IMR-90 (cell line): ENCODE results near the gene DOCK1.

Experiments used
- CTCF ChIP-seq: conservative IDR thresholded peaks from 2 replicates; pipeline ENCODE4 v1.5.1; 2012; ENCODE audit warnings: mild to moderate bottlenecking, low read depth, low read length, improper control_type of control experiment
- ELK1 ChIP-seq: fragments of 150-350 bp; IDR thresholded peaks from 2 replicates; pipeline ENCODE4 v1.6.1; 2016; ENCODE audit warnings: low read depth, mild to moderate bottlenecking, low read length, moderate library complexity, borderline replicate concordance
- MXI1 ChIP-seq: IDR thresholded peaks from 2 replicates; pipeline ENCODE4 v1.6.1; 2012; ENCODE audit warnings: low read depth, mild to moderate bottlenecking, low read length, moderate library complexity, borderline replicate concordance
- POLR2A ChIP-seq: IDR thresholded peaks from 2 replicates; pipeline ENCODE4 v1.6.1; 2012; ENCODE audit warnings: mild to moderate bottlenecking, low read depth, low read length
- RCOR1 ChIP-seq: IDR thresholded peaks from 2 replicates; pipeline ENCODE4 v1.6.1; 2012; ENCODE audit warnings: mild to moderate bottlenecking, low read length, improper control_type of control experiment; ENCODE audit not compliant: insufficient replicate concordance
- RFX5 ChIP-seq: IDR thresholded peaks from 2 replicates; pipeline ENCODE4 v1.8.0; 2012; ENCODE audit warnings: low read depth, mild to moderate bottlenecking, low read length, moderate library complexity
- SMC3 ChIP-seq: fragments of 150-350 bp; IDR thresholded peaks from 2 replicates; pipeline ENCODE4 v1.6.1; 2016; ENCODE audit warnings: low read depth, mild to moderate bottlenecking, antibody characterized with exemption, low read length, moderate library complexity
- USF2 ChIP-seq: fragments of 150-350 bp; IDR thresholded peaks from 2 replicates; pipeline ENCODE4 v1.6.1; 2017; ENCODE audit warnings: mild to moderate bottlenecking, antibody characterized with exemption, low read length, low read depth

GRCh38 chr10:127020260-127020659 lies 115.0 kb downstream of the DOCK1 start:
- TF ChIP-seq POLR2A, result no peak
- no peak for TF ChIP-seq SMC3
- TF ChIP-seq RFX5, result no peak
- TF ChIP-seq ELK1, result no peak
- TF ChIP-seq CTCF, result no peak
- TF ChIP-seq USF2, result no peak
- TF ChIP-seq RCOR1, result no peak
- TF ChIP-seq MXI1, result no peak
